Lower leg skin (tissue), 4 donors: ENCODE measurements around the gene LPCAT3. TPM values are rescaled to one million over a fixed set of nuclear protein-coding genes. Genes with fewer than 3 reads are reported as not detected.

ENCODE experiments used
- DNase-seq, 2 donors: peaks; one replicate each; pipeline ENCODE4 v3.0.0-alpha.2; 2019; ENCODE audit warnings: low spot score in 2 of 2
- H3K4me3 ChIP-seq: fragments of 200-600 bp; sonication (generic); 2 replicates; pipeline ENCODE4 v1.5.1; 2017; ENCODE audit warnings: mild to moderate bottlenecking, low read depth; ENCODE audit not compliant: poor library complexity, severe bottlenecking
- CTCF ChIP-seq, 3 donors: fragments of 450-650 bp; IDR thresholded peaks; one replicate each; pipeline ENCODE4 v1.5.1; 2016; ENCODE audit warnings: antibody characterized with exemption in 3 of 3, mild to moderate bottlenecking in 3 of 3, moderate library complexity in 2 of 3
- POLR2A ChIP-seq, 2 donors: fragments of 450-650 bp; IDR thresholded peaks; one replicate each; pipeline ENCODE4 v1.6.1; 2016 to 2017; ENCODE audit warnings: antibody characterized with exemption in 2 of 2, mild to moderate bottlenecking in 1 of 2, moderate library complexity in 1 of 2
- WGBS, 2 donors: methylation state at CpG; one replicate each; pipeline ENCODE4 v1.1.5; 2018; 5-methylcytosine and 5-hydroxymethylcytosine counted together
- intact Hi-C: fragments of 100-400 bp; cut with DNase I; formaldehyde crosslinking; loops from one replicate; pipeline ENCODE4 v1.15.0; 2023; ENCODE audit warnings: low total_unique reads
- total RNA-seq, 4 donors: library from RNA; depleted of rRNA; stranded (reverse); fragments of >200 nt; gene quantifications; one replicate each; pipeline ENCODE4 v1.1.0, GENCODE V29; 2016

The LPCAT3 gene
- total RNA-seq, 4 donors from 2014 or later, result 29.6 to 51.2 (median 48.4) TPM

- no peak for TF ChIP-seq POLR2A (IDR thresholded peaks at IDR 0.05)
- TF ChIP-seq CTCF (IDR thresholded peaks at IDR 0.05), result no peak
- 82 to 85% methylated on average over 11 of the region's 11 CpGs for WGBS, 2 donors
- peak in 1 of 2 donors; percentile 86 for DNase-seq
- no peak overlapping the region for H3K4me3 ChIP-seq
- intact Hi-C loops, result no loop called here
Observed at GRCh38 chr12:6942331-6942665, 76.0 kb downstream of the LPCAT3 start.

- intact Hi-C loops, result no loop called here
- H3K4me3 ChIP-seq, result no peak overlapping the region
- 76% methylated on average over 12 of the region's 12 CpGs for WGBS, 2 donors
- DNase-seq, result no peak
- TF ChIP-seq CTCF (IDR thresholded peaks at IDR 0.05) (no peak), POLR2A (IDR thresholded peaks at IDR 0.05) (no peak)
Observed at GRCh38 chr12:6941782-6942181, 76.5 kb downstream of the LPCAT3 start.

- 55 to 77% methylated on average over 8 to 9 of the region's 12 CpGs for WGBS, 2 donors
- peak in 1 of 2 donors; percentile 86 for DNase-seq
- TF ChIP-seq POLR2A (IDR thresholded peaks at IDR 0.05), result no peak
- TF ChIP-seq CTCF (IDR thresholded peaks at IDR 0.05), result no peak
- intact Hi-C loops, result no loop called here
- H3K4me3 ChIP-seq, result no peak overlapping the region
Observed at GRCh38 chr12:6941267-6941666, 77.0 kb downstream of the LPCAT3 start.

GRCh38 chr12:6939191-6939540, 79.1 kb downstream of the LPCAT3 start:
- WGBS, 2 donors, result 77 to 78% methylated on average over 2 of the region's 2 CpGs
- H3K4me3 ChIP-seq, result no peak overlapping the region
- intact Hi-C loops, result no loop called here
- no peak for DNase-seq
- no peak for TF ChIP-seq POLR2A (IDR thresholded peaks at IDR 0.05)
- TF ChIP-seq CTCF (IDR thresholded peaks at IDR 0.05), result no peak

- intact Hi-C loops, result no loop called here
Observed at GRCh38 chr12:6938353-6939190, 79.7 kb downstream of the LPCAT3 start.

More at GRCh38 chr12:6938353-6939190, 79.7 kb downstream of the LPCAT3 start:
- WGBS, 2 donors, result 67 to 75% methylated on average over 21 to 27 of the region's 32 CpGs
- TF ChIP-seq POLR2A (IDR thresholded peaks at IDR 0.05) (no peak), CTCF (IDR thresholded peaks at IDR 0.05) (no peak)
- DNase-seq, result peak in 1 of 2 donors; percentile 91
- no peak overlapping the region for H3K4me3 ChIP-seq
